Measurements from ENCODE around the gene VPS18.

Gene VPS18

GRCh38 chr15:40938536-40938870, 44.3 kb downstream of the VPS18 start:
- no peak for FAIRE-seq

DNA sequence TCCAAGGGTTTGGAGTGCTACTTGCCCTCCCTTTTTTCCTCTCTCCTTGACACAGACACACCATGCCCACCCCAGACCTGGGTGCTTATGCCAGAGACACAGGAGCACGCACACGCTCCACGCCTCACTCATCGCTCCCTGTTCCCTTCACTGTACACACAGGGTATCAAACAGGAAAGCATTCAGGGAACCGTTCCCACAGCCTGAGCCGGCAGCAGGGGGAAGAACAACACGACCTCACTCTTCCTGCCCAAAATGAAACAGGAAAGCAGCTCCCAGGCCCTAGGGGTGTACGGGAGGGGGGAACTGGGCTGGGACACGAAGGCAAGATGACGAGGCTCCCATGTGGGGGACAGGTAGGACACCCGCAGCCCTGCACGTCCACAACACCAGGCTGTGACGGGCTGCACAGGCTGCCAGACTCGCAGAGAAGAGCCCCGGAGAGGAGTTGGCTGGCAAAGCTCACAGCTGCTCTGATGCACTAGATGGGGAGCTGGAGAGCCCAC, 46.1 kb downstream of the VPS18 start:
- FAIRE-seq: no peak

DNA sequence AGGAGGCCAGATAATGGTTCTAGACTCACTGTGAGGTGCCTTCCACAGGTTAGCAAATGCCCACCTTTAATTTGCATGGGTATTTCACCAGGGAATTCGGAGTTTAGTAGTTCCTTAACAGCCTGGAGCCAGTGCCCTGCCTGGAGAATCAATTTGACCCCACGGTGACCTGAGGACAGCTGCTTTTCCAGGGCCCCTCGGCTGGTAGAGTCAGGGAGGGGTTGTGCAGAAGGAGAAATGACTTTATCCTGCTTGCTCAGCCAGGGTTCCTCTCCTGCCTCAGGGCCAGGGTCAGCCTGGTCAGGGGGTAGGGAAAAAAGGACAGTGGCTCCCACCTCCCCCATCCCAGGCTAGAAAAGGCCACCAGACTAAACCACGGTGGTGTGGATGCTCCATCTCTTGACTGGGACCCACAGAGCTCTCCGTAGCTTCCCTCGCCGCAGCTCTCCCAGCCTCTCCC, 46.8 kb downstream of the VPS18 start:
- no peak for FAIRE-seq

GRCh38 chr15:40941528-40942336, 47.5 kb downstream of the VPS18 start:
- FAIRE-seq: no peak

DNA sequence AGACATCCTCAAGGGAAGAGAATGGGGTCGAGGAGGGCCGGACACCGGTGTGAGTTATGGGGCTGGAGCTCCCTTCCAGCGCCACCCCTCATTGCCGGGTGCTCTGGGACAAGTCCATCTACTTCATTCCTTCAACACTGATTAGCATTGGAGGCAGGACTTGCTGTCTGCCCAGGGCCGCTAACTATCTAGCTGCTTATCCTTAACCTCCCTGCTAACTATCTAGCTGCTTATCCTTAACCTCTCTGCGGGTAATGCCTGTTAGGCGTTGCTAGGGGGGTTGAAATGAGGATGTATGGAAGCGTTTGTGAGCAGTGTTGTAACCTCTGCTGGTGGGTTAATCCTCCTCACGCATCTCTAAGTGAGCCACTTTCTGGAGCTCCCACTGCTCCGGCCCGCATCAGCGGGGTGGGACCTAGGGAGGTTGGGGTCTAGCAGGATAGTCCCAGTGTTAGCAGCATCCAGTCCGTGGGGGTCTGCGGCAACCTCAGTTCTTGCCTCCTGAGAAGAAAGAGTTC, 48.1 kb downstream of the VPS18 start:
- FAIRE-seq: no peak

GRCh38 chr15:40942878-40943277, 48.6 kb downstream of the VPS18 start:
- FAIRE-seq: no peak

DNA sequence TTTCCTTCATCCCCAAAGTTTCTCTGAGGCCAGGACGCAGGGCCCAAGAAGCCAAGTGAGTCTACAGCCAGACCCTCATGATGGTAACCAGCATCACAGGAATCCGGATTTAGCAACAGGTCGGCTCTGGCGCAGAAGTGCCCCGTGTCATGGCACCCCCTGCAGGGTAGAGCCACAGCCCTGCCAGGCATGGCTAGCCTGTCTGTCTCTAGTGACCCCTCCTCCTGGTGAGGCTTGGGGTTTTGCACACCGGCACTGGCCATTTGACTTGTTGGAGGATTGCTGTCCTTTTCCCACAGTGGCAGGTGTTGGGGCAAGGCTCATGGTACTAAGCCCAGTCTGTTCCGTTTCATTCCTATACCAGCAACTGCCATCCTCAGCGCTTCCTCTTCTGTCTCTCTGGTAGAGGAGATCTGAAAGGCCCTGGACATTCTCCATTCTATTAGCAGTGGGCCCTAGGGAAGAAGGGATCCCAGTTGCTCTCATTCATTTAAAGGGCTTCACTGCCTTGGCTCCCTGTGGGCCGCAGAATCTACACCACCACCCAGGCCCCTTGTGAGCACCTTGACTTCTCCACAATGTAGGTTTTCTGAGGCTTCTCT, 49.6 kb downstream of the VPS18 start:
- no peak for FAIRE-seq

DNA sequence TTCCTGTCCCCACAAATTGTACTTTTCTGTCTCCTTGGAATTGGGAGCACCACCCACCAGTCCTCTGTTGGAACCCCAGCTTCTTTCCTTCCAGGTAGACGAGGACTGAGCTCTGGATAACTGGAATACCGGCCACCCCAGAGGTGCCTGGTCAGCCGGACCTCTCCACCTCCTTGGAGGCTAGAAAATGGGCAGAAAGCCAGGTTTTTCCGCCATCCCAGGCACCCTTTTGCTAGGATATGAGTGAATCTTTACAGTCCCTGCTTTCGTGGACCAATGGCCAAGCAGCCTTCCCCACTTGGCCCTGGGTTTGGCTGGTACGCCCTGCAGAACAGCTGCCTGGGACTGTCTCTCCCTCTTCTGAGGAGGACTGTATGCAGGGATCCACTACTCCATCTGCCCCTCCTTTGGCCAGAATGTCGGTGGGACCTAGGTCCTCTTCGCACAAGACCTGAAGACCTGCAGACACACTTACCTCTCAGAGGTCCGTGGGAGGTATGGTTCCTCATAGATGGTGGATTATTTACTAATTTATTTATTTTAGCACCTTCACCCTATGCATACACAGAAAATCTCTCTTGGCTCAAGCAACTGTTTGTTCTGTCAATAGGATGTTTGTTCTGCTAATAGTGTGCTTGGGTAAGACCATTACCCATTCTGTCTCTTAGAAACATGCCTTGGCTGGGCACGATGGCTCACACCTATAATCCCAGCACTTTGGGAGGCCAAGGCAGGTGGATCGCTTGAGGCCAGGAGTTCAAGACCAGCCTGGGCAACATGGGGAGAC, 50.5 kb downstream of the VPS18 start:
- no peak for FAIRE-seq

DNA sequence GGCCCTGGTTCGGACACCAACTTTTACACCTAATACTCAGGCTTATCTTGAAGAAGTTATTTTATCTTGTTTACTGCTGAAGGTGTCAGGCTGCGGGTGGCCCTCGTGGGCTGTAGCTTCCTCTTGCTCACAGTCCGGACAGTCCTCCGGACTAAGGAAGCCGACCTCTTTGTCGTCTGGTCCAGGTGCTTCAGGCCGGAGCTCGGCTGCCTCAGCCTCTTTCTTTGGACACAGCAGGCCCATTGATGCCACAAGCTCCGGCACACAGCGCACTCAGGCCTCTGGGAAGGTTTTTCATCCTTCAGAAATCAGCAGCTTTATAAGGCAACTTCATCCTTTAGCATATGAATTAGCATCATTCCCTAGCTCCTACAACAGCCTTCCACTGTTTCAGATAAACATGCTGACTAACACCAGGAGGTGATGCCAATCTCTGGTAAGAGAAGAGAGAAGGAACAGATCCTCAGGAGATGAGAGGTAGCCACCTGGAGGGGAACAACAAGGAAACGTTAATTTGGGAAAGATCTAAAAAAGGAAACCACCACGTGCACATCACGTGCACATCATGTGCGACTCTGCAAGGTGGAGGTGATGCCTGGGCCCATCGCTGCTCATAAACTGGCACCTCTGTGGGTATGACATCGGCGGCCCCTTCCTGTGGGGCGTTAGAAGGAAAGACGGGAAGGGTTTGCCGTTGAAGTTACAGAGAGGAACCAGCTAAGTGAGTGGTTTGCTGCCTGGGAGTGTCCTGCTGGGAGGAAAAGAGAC, 54.6 kb downstream of the VPS18 start:
- FAIRE-seq: no peak

DNA sequence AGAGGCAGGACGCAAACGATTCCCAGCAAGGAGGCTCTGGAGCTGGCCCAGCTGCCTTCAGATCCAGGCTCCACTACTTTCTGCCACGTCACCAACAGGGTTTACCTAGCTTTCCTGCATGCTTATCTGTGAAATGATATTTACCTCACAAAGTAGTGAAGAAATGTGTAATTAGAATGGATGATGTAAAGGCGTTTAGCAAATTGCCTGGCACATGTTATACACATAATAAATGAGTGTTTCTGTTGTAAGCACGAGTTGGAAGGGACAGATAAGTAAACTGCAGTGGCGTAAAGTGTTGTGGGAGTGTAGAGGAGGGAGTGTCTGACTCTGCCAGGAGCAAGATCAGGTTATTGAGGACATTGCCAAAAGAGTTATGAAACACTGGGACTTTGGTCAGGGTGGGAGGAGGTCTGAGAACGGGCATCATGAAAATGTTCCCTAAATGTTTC, 55.5 kb downstream of the VPS18 start:
- no peak for FAIRE-seq

- no peak for FAIRE-seq
These were observed 57.5 kb downstream of the VPS18 start for GRCh38 chr15:40951764-40952163.

DNA sequence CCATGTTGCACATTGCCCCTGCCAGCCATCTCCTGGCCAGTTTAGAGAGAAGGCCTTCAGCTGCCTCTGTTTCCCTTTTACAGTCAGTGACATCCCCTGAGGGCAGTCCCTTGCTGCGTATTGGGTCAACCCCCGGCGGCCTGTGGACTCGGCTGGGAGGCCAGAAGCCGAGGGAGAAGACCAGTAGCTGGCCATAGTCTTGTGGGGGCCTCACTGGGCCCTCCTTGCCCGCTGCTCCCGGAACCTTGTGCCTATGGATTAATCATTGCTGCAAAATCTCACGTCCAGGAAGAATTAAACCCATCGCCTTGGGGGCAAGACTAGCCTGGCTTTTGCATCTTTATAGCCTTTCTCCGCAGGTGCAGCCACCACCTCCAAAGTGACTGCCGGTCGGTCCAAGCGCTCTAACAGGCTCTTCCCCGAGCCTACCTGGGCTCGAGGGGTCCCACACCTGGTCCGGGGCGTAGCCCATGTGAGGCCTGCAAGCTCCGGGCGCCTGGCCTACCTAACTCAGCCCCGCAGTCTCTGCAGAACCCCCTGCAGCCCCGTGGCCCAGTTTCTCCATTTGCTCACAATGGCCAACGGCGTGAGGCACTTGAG, 58.2 kb downstream of the VPS18 start:
- FAIRE-seq: no peak

DNA sequence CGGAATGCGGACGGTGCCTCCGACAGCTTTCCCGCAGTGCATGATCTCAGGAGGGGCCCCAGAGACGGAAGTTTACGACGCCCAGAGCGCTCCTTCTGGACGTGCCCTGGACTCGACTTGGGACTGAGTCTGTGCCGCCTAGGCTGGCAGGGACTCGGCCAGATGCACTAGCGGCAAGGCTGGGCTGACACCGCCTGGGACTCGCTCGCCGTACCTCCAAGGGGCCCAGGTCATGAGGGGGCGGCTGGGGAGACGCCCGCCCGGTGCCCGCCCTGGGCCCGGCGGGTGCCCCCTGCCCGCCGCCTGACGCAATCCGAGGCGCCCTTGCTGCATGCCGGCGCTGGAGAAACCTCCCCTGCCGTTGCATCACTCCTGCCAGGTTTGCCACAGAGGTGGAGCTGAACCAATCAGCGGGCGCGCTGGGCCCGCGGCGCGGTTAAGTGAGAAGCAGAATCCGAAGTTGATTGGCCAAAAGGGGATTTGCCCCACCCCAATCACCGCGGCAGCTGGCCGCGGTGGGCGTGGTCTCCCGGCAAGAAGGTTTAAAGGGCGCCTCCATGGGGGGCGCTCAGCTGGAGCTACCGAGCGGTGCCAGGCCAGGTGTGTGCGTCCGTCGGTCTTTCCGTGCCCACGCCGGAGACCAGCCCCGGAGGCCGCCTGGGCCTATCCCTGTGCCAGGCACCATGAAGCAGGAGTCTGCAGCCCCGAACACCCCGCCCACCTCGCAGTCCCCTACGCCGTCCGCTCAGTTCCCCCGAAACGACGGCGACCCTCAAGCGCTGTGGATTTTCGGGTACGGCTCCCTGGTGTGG, 58.9 kb downstream of the VPS18 start, which contains the start of gene CHAC1:
Gene CHAC1 (plus strand): TSS at position 571 of the 812 bp plus-strand sequence. CDS start 113 bp downstream, at position 684.
- peak; percentile 91 for FAIRE-seq
